Loucy (cell line): ENCODE data around the gene TBX1.

Experiments used
- CTCF ChIP-seq: fragments of 200-600 bp; sonication (generic); conservative IDR thresholded peaks from 2 replicates; pipeline ENCODE4 v1.5.1; 2014; ENCODE audit warnings: mild to moderate bottlenecking, antibody characterized with exemption, low read length
- EZH2phosphoT487 ChIP-seq: fragments of 200-600 bp; IDR thresholded peaks from 2 replicates; pipeline ENCODE4 v1.6.1; 2018; ENCODE audit warnings: antibody characterized with exemption, mild to moderate bottlenecking, moderate library complexity, borderline replicate concordance

- TF ChIP-seq CTCF (no peak), EZH2phosphoT487 (no peak)
These were observed 5.6 kb downstream of the TBX1 start for GRCh38 chr22:19766240-19766510.
